Omental fat pad (tissue), 4 donors: ENCODE results near the gene OR5M8. TPM values are rescaled to one million over a fixed set of nuclear protein-coding genes. Genes with fewer than 3 reads are reported as not detected.

ENCODE experiments used
- ATAC-seq: fragments of 150-250 bp; one replicate; pipeline ENCODE4 v1.9.1; 2016; ENCODE audit warnings: mild to moderate bottlenecking, moderate library complexity; ENCODE audit not compliant: low FRiP score
- DNase-seq: peaks from one replicate; pipeline ENCODE4 v3.0.0-alpha.2; 2019; ENCODE audit warnings: low spot score
- CTCF ChIP-seq, 3 donors: fragments of 450-650 bp; IDR thresholded peaks; one replicate each; pipeline ENCODE4 v1.5.1; 2016 to 2017; ENCODE audit warnings: antibody characterized with exemption in 3 of 3, mild to moderate bottlenecking in 3 of 3, moderate library complexity in 2 of 3
- total RNA-seq, 4 donors: library from RNA; depleted of rRNA; stranded (reverse); fragments of >200 nt; gene quantifications; one replicate each; pipeline ENCODE4 v1.1.0, GENCODE V29; 2016

OR5M8 gene
- total RNA-seq, 4 donors from 2014 or later: not detected

- ATAC-seq (no peak), DNase-seq (no peak)
- TF ChIP-seq CTCF (IDR thresholded peaks at IDR 0.05): no peak
Observed at GRCh38 chr11:56495117-56495516, 3.9 kb upstream of the OR5M8 start.

GRCh38 chr11:56486801-56487200 lies 4.4 kb downstream of the OR5M8 start:
- no peak for DNase-seq
- ATAC-seq: no peak
- TF ChIP-seq CTCF (IDR thresholded peaks at IDR 0.05): no peak

GRCh38 chr11:56474729-56475235 lies 16.4 kb downstream of the OR5M8 start:
- no peak for TF ChIP-seq CTCF (IDR thresholded peaks at IDR 0.05)
- ATAC-seq (no peak), DNase-seq (no peak)

GRCh38 chr11:56473252-56473651 lies 17.9 kb downstream of the OR5M8 start, which contains the start of gene OR5M3:
TSS of gene OR5M3 (minus strand) at chr11:56473352. CDS start at chr11:56470497, 2,855 bp downstream.
- ATAC-seq: no peak
- no peak for DNase-seq
- TF ChIP-seq CTCF (IDR thresholded peaks at IDR 0.05): no peak

- no peak for ATAC-seq
- no peak for DNase-seq
- TF ChIP-seq CTCF (IDR thresholded peaks at IDR 0.05): no peak
Observed at GRCh38 chr11:56457076-56457475, 34.1 kb downstream of the OR5M8 start.

- ATAC-seq: no peak
- DNase-seq: no peak
- TF ChIP-seq CTCF (IDR thresholded peaks at IDR 0.05): no peak
Observed at GRCh38 chr11:56453521-56453920, 37.6 kb downstream of the OR5M8 start.

Other genes with a start within 250 kb of the OR5M8 start
- not detected for gene OR5T3, start 239.1 kb downstream of the OR5M8 start, total RNA-seq
- gene OR5T1, start 217.2 kb downstream of the OR5M8 start, total RNA-seq: not detected
- not detected for gene OR8H1, start 199.1 kb downstream of the OR5M8 start, total RNA-seq
- not detected for gene OR8K3, start 176.2 kb downstream of the OR5M8 start, total RNA-seq
- gene OR8K1, start 145.3 kb downstream of the OR5M8 start, total RNA-seq: not detected
- not detected for gene OR8J1, start 137.1 kb downstream of the OR5M8 start, total RNA-seq
- gene OR8U1, start 115.7 kb downstream of the OR5M8 start, total RNA-seq: not detected
- gene OR5AL1, start 78.7 kb downstream of the OR5M8 start, total RNA-seq: not detected
- not detected for gene OR5M3, start 18.0 kb downstream of the OR5M8 start, total RNA-seq
- gene OR5M11, start 51.9 kb upstream of the OR5M8 start, total RNA-seq: not detected
- not detected for gene OR5M10, start 86.4 kb upstream of the OR5M8 start, total RNA-seq
- not detected for gene OR5M1, start 123.5 kb upstream of the OR5M8 start, total RNA-seq
- gene OR5AP2, start 151.1 kb upstream of the OR5M8 start, total RNA-seq: not detected
- not detected for gene OR5AR1, start 172.3 kb upstream of the OR5M8 start, total RNA-seq
- gene OR9G1, start 207.7 kb upstream of the OR5M8 start, total RNA-seq: not detected